HG02852 (cell line): ENCODE measurements around the gene PC.

ENCODE experiments used
- ATAC-seq: cut with Tn5 transposase; IDR thresholded peaks from one replicate; pipeline ENCODE4 v1.9.1; 2021; ENCODE audit warnings: mild to moderate bottlenecking, moderate library complexity; ENCODE audit not compliant: unreplicated experiment

Gene PC

GRCh38 chr11:66957971-66958231 lies 282 bp downstream of the PC start:
- ATAC-seq: peak; percentile 31

GRCh38 chr11:66956689-66957290 lies 1.4 kb downstream of the PC start:
- ATAC-seq: no peak

GRCh38 chr11:66953081-66953833 lies 4.9 kb downstream of the PC start:
- no peak for ATAC-seq

- ATAC-seq: no peak
Measured at GRCh38 chr11:66951927-66952337, 6.3 kb downstream of the PC start.

- ATAC-seq: no peak
Measured at GRCh38 chr11:66951135-66951534, 7.0 kb downstream of the PC start.

- ATAC-seq: no peak
Measured at GRCh38 chr11:66950112-66950535, 8.1 kb downstream of the PC start.

GRCh38 chr11:66938582-66939135 lies 19.5 kb downstream of the PC start:
- ATAC-seq: no peak

GRCh38 chr11:66937193-66937733 lies 20.9 kb downstream of the PC start:
- no peak for ATAC-seq

GRCh38 chr11:66936311-66936711 lies 21.9 kb downstream of the PC start:
- ATAC-seq: no peak

GRCh38 chr11:66934950-66935779 lies 23.0 kb downstream of the PC start:
- ATAC-seq: no peak

- ATAC-seq: no peak
Measured at GRCh38 chr11:66933531-66933930, 24.7 kb downstream of the PC start.

- ATAC-seq: no peak
Measured at GRCh38 chr11:66932543-66932942, 25.6 kb downstream of the PC start.

GRCh38 chr11:66929753-66930152 lies 28.4 kb downstream of the PC start:
- ATAC-seq: no peak

- no peak for ATAC-seq
Measured at GRCh38 chr11:66924272-66924671, 33.9 kb downstream of the PC start.

GRCh38 chr11:66922551-66922950 lies 35.6 kb downstream of the PC start:
- ATAC-seq: no peak

GRCh38 chr11:66920978-66921784 lies 37.0 kb downstream of the PC start:
- no peak for ATAC-seq

- ATAC-seq: no peak
Measured at GRCh38 chr11:66919923-66920322, 38.3 kb downstream of the PC start.

GRCh38 chr11:66918741-66919140 lies 39.4 kb downstream of the PC start:
- ATAC-seq: no peak

- ATAC-seq: no peak
Measured at GRCh38 chr11:66915866-66916265, 42.3 kb downstream of the PC start.

GRCh38 chr11:66915046-66915832 lies 42.9 kb downstream of the PC start:
- ATAC-seq: no peak
